Fibroblast of lung (primary cell): ENCODE measurements around the gene LTBP4. TPM values are rescaled to one million over a fixed set of nuclear protein-coding genes. Genes with fewer than 3 reads are reported as not detected.
A peak's percentile ranks its signal among the peaks of the same experiment; 100 is the strongest.
"Not testable (repeated sequence)": the region's sequence is repeated elsewhere in the genome, so short reads cannot be mapped to it uniquely, and the experiment has no call there.

Experiments
- DNase-seq, 2 donors: peaks; one replicate each; pipeline versions ENCODE4 v3.0.0 to v3.0.0-alpha.2; 2010; ENCODE audit warnings: low read depth in 2 of 2
- H2AFZ ChIP-seq: 2 replicates; pipeline ENCODE4 v1.5.1; 2012; ENCODE audit warnings: low read length, control low read depth, inconsistent platforms
- H3K27ac ChIP-seq: 2 replicates; pipeline ENCODE4 v1.5.1; 2011; ENCODE audit warnings: low read length, control low read depth; ENCODE audit not compliant: insufficient read depth
- H3K27me3 ChIP-seq: 2 replicates; pipeline ENCODE4 v1.5.1; 2011; ENCODE audit warnings: mild to moderate bottlenecking, low read length; ENCODE audit not compliant: control insufficient read depth, insufficient read depth
- H3K36me3 ChIP-seq: 2 replicates; pipeline ENCODE4 v1.5.1; 2011; ENCODE audit warnings: low read length; ENCODE audit not compliant: control insufficient read depth, insufficient read depth
- H3K4me1 ChIP-seq: 2 replicates; pipeline ENCODE4 v1.5.1; 2011; ENCODE audit warnings: low read length; ENCODE audit not compliant: control insufficient read depth, insufficient read depth; ENCODE audit errors: extremely low read depth
- H3K4me2 ChIP-seq: 2 replicates; pipeline ENCODE4 v1.5.1; 2011; ENCODE audit warnings: low read length, control low read depth; ENCODE audit not compliant: insufficient read depth; ENCODE audit errors: extremely low read depth
- H3K4me3 ChIP-seq, 4 experiments: fragments of 200-600 bp in 1 of 4; sonication (generic) in 1 of 4; replicated peaks in 1 of 4; 2 replicates each; pipeline ENCODE4 v1.5.1; 2011 to 2016; ENCODE audit warnings: low read length in 4 of 4, low read depth in 3 of 4, mild to moderate bottlenecking in 3 of 4, control low read depth in 2 of 4, inconsistent platforms in 1 of 4, mixed read lengths in 1 of 4; ENCODE audit not compliant: insufficient read depth in 1 of 4; ENCODE audit errors: control extremely low read depth in 1 of 4
- H3K79me2 ChIP-seq: 2 replicates; pipeline ENCODE4 v1.5.1; 2012; ENCODE audit warnings: mild to moderate bottlenecking, low read length, inconsistent platforms; ENCODE audit not compliant: control insufficient read depth, insufficient read depth
- H3K9ac ChIP-seq: 2 replicates; pipeline ENCODE4 v1.5.1; 2011; ENCODE audit warnings: mild to moderate bottlenecking, low read length, control low read depth; ENCODE audit not compliant: insufficient read depth
- H3K9me3 ChIP-seq: 2 replicates; pipeline ENCODE4 v1.5.1; 2012; ENCODE audit warnings: low read depth, low read length; ENCODE audit not compliant: control insufficient read depth, insufficient read depth
- H4K20me1 ChIP-seq: 2 replicates; pipeline ENCODE4 v1.5.1; 2011; ENCODE audit warnings: low read length; ENCODE audit not compliant: control insufficient read depth, insufficient read depth; ENCODE audit errors: extremely low read depth
- EZH2 ChIP-seq: IDR thresholded peaks from 2 replicates; pipeline ENCODE4 v1.5.1; 2012; ENCODE audit warnings: low read length, control low read depth, mild to moderate bottlenecking; ENCODE audit errors: missing control alignments
- polyA plus RNA-seq, 2 donors: library from polyadenylated mRNA; depleted of rRNA in 1 of 2; stranded (reverse) in 1 of 2; unstranded in 1 of 2; fragments of >200 nt; gene quantifications; 2 replicates each; pipeline ENCODE4 v1.2.1, GENCODE V29; 2011 to 2012; ENCODE audit warnings: missing spikeins in 1 of 2
- total RNA-seq: library from RNA; depleted of rRNA; stranded (reverse); fragments of >200 nt; gene quantifications from 2 replicates; pipeline ENCODE4 v1.2.1, GENCODE V29; 2014
- TF ChIP-seq, protein P1 (sequence below), 2 donors: IDR thresholded peaks in 1 of 2; conservative IDR thresholded peaks in 1 of 2; 1 replicate in 1 of 2; 2 replicates in 1 of 2; pipeline ENCODE4 v1.5.1; 2011 to 2012; ENCODE audit warnings: low read length in 2 of 2, control low read depth in 1 of 2, inconsistent platforms in 1 of 2, low read depth in 1 of 2, mild to moderate bottlenecking in 1 of 2

LTBP4 gene
- total and polyA plus RNA-seq, 2 donors (not counting 1 experiment from before 2014, with no cell fraction given), result 31.7 to 46.4 TPM

DNA sequence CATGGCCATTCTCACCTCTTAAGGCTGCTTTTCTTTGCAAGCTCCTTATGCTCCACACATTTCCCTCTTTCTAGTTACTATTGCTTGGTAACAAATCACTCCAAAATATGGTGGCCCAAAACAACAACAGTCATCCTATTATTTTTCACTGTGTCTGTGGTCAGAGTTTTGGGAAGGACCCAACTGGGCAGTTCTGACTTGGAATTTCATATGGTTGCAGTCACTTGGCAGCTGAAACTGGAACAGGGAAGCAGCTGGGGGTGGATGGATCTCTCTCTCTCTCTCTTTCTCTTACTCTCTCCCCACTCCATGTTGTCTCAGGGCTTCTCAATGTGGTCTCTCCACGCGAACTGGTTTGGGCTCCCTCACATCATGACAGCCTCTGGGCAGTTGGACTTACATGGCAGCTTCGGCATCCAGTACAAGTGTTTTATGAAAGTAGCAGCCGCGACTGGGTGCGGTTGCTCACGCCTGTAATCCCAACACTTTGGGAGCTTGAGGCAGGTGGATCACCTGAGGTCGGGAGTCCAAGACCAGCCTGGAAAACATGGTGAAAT is 49.7 kb downstream of the LTBP4 start:
- TF ChIP-seq EZH2, result no peak
- TF ChIP-seq, protein P1, sequence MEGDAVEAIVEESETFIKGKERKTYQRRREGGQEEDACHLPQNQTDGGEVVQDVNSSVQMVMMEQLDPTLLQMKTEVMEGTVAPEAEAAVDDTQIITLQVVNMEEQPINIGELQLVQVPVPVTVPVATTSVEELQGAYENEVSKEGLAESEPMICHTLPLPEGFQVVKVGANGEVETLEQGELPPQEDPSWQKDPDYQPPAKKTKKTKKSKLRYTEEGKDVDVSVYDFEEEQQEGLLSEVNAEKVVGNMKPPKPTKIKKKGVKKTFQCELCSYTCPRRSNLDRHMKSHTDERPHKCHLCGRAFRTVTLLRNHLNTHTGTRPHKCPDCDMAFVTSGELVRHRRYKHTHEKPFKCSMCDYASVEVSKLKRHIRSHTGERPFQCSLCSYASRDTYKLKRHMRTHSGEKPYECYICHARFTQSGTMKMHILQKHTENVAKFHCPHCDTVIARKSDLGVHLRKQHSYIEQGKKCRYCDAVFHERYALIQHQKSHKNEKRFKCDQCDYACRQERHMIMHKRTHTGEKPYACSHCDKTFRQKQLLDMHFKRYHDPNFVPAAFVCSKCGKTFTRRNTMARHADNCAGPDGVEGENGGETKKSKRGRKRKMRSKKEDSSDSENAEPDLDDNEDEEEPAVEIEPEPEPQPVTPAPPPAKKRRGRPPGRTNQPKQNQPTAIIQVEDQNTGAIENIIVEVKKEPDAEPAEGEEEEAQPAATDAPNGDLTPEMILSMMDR (conservative IDR thresholded peaks at IDR 0.05 in 1 of 2, IDR thresholded peaks at IDR 0.05 in 1 of 2; ENCODE audit: low read depth in 1 of 2, low read length in 2 of 2), result no peak
- Histone ChIP-seq H3K9ac (no peak overlapping the region), H2AFZ (peak overlapping the region; percentile 43)

DNA sequence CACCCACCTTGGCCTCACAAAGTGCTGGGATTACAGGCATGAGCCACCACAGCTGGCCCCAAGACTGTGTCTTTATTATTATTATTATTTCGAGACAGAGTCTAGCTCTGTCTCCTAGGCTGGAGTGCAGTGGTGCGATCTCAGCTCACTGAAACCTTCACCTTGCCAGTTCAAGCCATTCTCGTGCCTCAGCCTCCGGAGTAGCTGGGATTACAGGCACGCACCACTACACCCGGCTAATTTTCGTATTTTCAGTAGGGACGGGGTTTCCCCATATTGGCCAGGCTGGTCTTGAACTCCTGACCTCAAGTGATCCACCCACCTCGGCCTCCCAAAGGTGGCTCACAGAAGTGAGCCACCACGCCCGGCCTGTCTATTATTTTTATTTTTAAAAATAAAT is 51.1 kb downstream of the LTBP4 start:
- H3K27ac ChIP-seq, H3K79me2 ChIP-seq, H3K27me3 ChIP-seq, H3K9me3 ChIP-seq, DNase-seq, H3K9ac ChIP-seq, H3K36me3 ChIP-seq, H3K4me3 ChIP-seq, H3K4me2 ChIP-seq, H4K20me1 ChIP-seq, H2AFZ ChIP-seq, H3K4me1 ChIP-seq: not testable (repeated sequence)

More for the DNA sequence above, 49.7 kb downstream of the LTBP4 start:
- H3K79me2 ChIP-seq, result no peaks in the 10 kb centered on the region
- H3K4me3 ChIP-seq, result no peak overlapping the region
- DNase-seq, result peak; percentile 87 to 94
- peak overlapping the region; percentile 40 for H3K27ac ChIP-seq
- H3K27me3 ChIP-seq, result no peaks in the 10 kb centered on the region
- no peaks in the 10 kb centered on the region for H3K36me3 ChIP-seq
- H3K9me3 ChIP-seq, result no peaks in the 10 kb centered on the region
- H4K20me1 ChIP-seq, result no peaks in the 10 kb centered on the region
- no peak overlapping the region for H3K4me2 ChIP-seq
- H3K4me1 ChIP-seq, result peaks cover 16% of the 10 kb centered on the region

DNA sequence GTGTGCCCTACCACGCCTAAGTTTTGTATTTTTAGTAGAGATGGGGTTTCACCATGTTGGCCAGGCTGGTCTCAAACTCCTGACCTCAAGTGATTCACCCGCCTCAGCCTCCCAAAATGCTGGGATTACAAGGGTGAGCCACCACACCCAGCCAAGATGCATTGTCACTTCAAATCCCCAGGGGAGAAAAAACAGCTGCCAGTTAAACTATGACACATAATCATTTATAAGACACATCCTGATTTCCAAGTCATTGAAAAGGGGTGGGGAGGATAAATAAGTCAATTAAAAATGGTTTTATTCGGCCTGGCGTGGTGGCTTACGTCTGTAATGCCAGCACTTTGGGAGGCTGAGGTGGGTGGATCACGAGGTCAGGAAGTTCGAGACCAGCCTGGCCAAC is 54.5 kb downstream of the LTBP4 start:
- H3K4me3 ChIP-seq, H4K20me1 ChIP-seq, H3K27me3 ChIP-seq, H3K79me2 ChIP-seq, H3K27ac ChIP-seq, H3K36me3 ChIP-seq, H3K4me2 ChIP-seq, H3K9ac ChIP-seq, DNase-seq, H3K4me1 ChIP-seq, H2AFZ ChIP-seq, H3K9me3 ChIP-seq: not testable (repeated sequence)

DNA sequence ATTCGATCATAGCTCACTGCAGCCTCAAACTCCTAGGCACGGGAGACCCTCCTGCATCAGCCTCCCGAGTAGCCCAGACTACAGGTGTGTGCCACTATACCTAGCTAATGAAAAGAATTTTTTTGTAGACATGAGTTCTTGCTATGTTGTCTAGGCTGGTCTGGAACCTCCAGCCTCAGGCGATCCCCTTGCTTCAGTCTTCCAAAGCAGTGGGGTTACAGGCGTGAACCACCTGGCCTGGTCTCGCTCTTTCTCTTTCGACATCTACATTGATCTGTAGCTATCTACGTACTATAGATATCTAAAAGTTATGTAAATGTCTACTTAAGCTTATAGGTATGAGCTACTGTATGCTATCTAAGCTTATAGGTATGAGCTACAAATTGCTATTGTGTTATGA is 56.9 kb downstream of the LTBP4 start:
- TF ChIP-seq, protein P1 (conservative IDR thresholded peaks at IDR 0.05 in 1 of 2, IDR thresholded peaks at IDR 0.05 in 1 of 2; ENCODE audit: low read depth in 1 of 2, low read length in 2 of 2), result no peak
- TF ChIP-seq EZH2, result no peak
- DNase-seq, result no peak
- H3K4me3 ChIP-seq, result no peak overlapping the region
- H3K79me2 ChIP-seq, result no peaks in the 10 kb centered on the region
- H4K20me1 ChIP-seq, result no peaks in the 10 kb centered on the region
- H3K4me1 ChIP-seq, result no peaks in the 10 kb centered on the region
- no peak overlapping the region for H2AFZ ChIP-seq
- H3K9ac ChIP-seq, result no peak overlapping the region
- H3K36me3 ChIP-seq, result no peaks in the 10 kb centered on the region
- H3K27ac ChIP-seq, result no peak overlapping the region
- no peaks in the 10 kb centered on the region for H3K9me3 ChIP-seq
- H3K27me3 ChIP-seq, result no peaks in the 10 kb centered on the region
- H3K4me2 ChIP-seq, result no peak overlapping the region
